ENCODE results near the gene SOWAHB.

Gene SOWAHB

DNA sequence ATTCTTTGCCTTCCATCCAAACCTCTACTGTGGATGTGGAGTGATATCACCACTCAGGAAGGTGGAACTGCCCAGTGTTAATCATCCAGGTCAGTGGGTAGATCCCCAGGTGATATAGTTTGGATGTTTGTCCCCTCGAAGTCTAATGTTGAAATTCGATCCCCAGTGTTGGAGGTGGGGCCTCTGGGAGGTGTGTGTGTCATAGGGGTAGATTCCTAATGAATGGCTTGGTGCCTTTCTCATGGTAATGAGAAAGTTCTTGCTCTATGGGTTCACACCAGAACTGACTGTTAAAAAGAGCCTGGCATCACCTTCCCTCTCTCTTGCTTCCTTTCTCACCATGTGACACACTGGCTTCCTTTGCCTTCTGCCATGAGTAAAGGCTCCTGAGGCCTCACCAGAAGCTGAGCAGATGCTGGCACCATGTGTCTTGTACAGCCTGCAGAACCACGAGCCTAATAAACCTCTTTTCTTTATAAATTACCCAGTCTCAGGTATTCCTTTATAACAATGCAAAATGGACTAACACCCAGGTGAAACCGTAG lies 6.8 kb upstream of the SOWAHB start:
- H3K9me3 ChIP-seq (ENCODE audit: control extremely low read depth in 1 of 5, control insufficient read depth in 4 of 5, insufficient read depth in 2 of 5, low read depth in 1 of 5, low read length in 4 of 5) = peaks cover 0 to 3% (median 2%) of the 10 kb centered on the region in 5 experiments
- POLR2A ChIA-PET = no interaction called here
- 100% methylated on average over 2 of the region's 4 CpGs for WGBS (ENCODE audit: insufficient coverage)

GRCh38 chr4:76902233-76902890 lies 4.4 kb upstream of the SOWAHB start:
- Histone ChIP-seq H3K4me1 (ENCODE audit: control extremely low read depth in 1 of 4, control insufficient read depth in 4 of 4, insufficient read depth in 4 of 4, low read length in 3 of 4) (peaks cover 0 to 10% (median 9%) of the 10 kb centered on the region in 4 experiments), H3K27me3 (replicated peaks in 2 of 5; ENCODE audit: control insufficient read depth in 4 of 5, insufficient read depth in 5 of 5, low read length in 4 of 5) (peaks cover 12 to 32% (median 23%) of the 10 kb centered on the region in 5 experiments), H3K4me3 (ENCODE audit: control insufficient read depth in 1 of 7, extremely low read depth in 1 of 7, insufficient read depth in 4 of 7, low read depth in 2 of 7, low read length in 6 of 7) (no peak overlapping the region), H3K27ac (ENCODE audit: insufficient read depth in 1 of 2, low read depth in 1 of 2, low read length in 2 of 2, poor library complexity in 1 of 2, severe bottlenecking in 2 of 2) (no peak overlapping the region), H3K36me3 (ENCODE audit: control insufficient read depth in 4 of 4, insufficient read depth in 4 of 4, low read length in 3 of 4) (no peaks in the 10 kb centered on the region), H3K9me3 (ENCODE audit: control extremely low read depth in 1 of 5, control insufficient read depth in 4 of 5, insufficient read depth in 2 of 5, low read depth in 1 of 5, low read length in 4 of 5) (peaks cover 0 to 3% (median 2%) of the 10 kb centered on the region in 5 experiments)
- ChIA-PET POLR2A (interaction anchor here (0.7 kb wide), 1 partner anchor 84 kb away, joined by 4 read pairs; no protein-coding TSS in a partner anchor), CTCF (interaction anchor here (1.3 kb wide), 1 partner anchor 28 kb away, joined by 4 read pairs; no protein-coding TSS in a partner anchor)
- 34% methylated on average over 2 of the region's 3 CpGs for WGBS (ENCODE audit: insufficient coverage)
- DNase-seq = no peak

More for the DNA sequence above, 6.8 kb upstream of the SOWAHB start:
- Histone ChIP-seq H3K4me1 (ENCODE audit: control extremely low read depth in 1 of 4, control insufficient read depth in 4 of 4, insufficient read depth in 4 of 4, low read length in 3 of 4) (no peaks in the 10 kb centered on the region), H3K4me3 (ENCODE audit: control insufficient read depth in 1 of 7, extremely low read depth in 1 of 7, insufficient read depth in 4 of 7, low read depth in 2 of 7, low read length in 6 of 7) (no peak overlapping the region), H3K27me3 (replicated peaks in 2 of 5; ENCODE audit: control insufficient read depth in 4 of 5, insufficient read depth in 5 of 5, low read length in 4 of 5) (peaks cover 0 to 8% (median 3%) of the 10 kb centered on the region in 5 experiments), H3K36me3 (ENCODE audit: control insufficient read depth in 4 of 4, insufficient read depth in 4 of 4, low read length in 3 of 4) (no peaks in the 10 kb centered on the region), H3K27ac (ENCODE audit: insufficient read depth in 1 of 2, low read depth in 1 of 2, low read length in 2 of 2, poor library complexity in 1 of 2, severe bottlenecking in 2 of 2) (no peak overlapping the region)
- CTCF ChIA-PET = interaction anchor here (1.0 kb wide), 1 partner anchor 8 kb away, joined by 3 read pairs; no protein-coding TSS in a partner anchor
- DNase-seq = no peak

DNA sequence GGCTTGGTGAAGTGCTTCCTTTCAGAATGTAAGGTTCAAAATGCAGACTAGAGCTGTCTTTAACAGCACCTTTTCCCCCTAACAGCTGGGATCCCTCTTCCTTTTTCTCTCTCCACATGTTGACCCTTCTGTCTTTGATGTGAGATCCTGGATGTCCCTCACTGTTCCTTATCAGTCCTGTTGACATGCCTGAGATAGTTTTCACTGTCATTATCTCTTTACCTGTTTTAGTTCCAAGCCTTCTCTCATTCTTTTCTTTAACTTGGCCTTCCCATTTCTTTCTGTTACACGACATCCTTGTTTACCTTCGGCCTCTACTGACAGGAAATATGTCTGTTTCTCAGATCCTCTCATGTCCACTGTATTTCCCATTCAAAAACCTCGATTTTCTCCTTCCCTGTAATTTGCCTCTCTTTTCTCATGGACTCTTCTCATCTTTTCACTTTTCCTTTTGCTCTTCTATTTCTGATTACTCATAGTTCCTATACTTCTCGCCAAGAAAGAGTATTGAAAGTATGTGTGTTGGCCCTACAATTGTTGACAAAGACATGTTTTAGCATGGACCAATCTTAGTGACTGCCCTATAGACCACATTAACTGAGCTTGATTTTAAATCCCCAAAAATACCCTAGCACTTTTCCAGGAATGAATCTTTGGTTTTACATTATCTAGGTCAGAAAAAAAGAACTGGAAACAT lies 1.2 kb upstream of the SOWAHB start:
- Histone ChIP-seq H3K36me3 (ENCODE audit: control insufficient read depth in 4 of 4, insufficient read depth in 4 of 4, low read length in 3 of 4) (no peaks in the 10 kb centered on the region), H3K4me1 (ENCODE audit: control extremely low read depth in 1 of 4, control insufficient read depth in 4 of 4, insufficient read depth in 4 of 4, low read length in 3 of 4) (peaks cover 0 to 18% (median 15%) of the 10 kb centered on the region in 4 experiments), H3K27me3 (replicated peaks in 2 of 5; ENCODE audit: control insufficient read depth in 4 of 5, insufficient read depth in 5 of 5, low read length in 4 of 5) (peaks cover 16 to 64% (median 42%) of the 10 kb centered on the region in 5 experiments), H3K9me3 (ENCODE audit: control extremely low read depth in 1 of 5, control insufficient read depth in 4 of 5, insufficient read depth in 2 of 5, low read depth in 1 of 5, low read length in 4 of 5) (peaks cover 0 to 7% (median 0%) of the 10 kb centered on the region in 5 experiments), H3K27ac (ENCODE audit: insufficient read depth in 1 of 2, low read depth in 1 of 2, low read length in 2 of 2, poor library complexity in 1 of 2, severe bottlenecking in 2 of 2) (no peak overlapping the region), H3K4me3 (ENCODE audit: control insufficient read depth in 1 of 7, extremely low read depth in 1 of 7, insufficient read depth in 4 of 7, low read depth in 2 of 7, low read length in 6 of 7) (no peak overlapping the region)
- WGBS (ENCODE audit: insufficient coverage) = 85% methylated on average over 3 of the region's 4 CpGs
- ChIA-PET POLR2A (interaction anchor here (0.7 kb wide), 1 partner anchor 556 kb away, joined by 3 read pairs; no protein-coding TSS in a partner anchor), CTCF (no interaction called here)
- no peak for DNase-seq

DNA sequence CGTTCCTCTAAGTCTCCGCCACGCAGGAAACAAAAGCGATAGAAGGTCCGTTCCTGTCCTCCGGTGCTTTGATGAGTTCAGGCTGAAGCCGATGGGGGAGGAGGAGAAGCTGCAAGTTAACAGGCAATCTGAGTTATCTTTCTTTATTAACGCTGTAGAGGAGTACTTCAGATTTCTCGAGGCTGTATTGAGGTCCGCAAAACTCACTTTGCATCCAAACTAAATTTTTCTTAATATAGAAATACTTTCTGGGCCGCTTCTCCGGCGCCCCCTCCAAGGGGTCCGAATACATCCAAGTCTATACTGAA lies 395 bp upstream of the SOWAHB start:
- Histone ChIP-seq H3K27me3 (replicated peaks in 2 of 5; ENCODE audit: control insufficient read depth in 4 of 5, insufficient read depth in 5 of 5, low read length in 4 of 5) (peaks cover 19 to 65% (median 42%) of the 10 kb centered on the region in 5 experiments), H3K27ac (ENCODE audit: insufficient read depth in 1 of 2, low read depth in 1 of 2, low read length in 2 of 2, poor library complexity in 1 of 2, severe bottlenecking in 2 of 2) (no peak overlapping the region), H3K4me1 (ENCODE audit: control extremely low read depth in 1 of 4, control insufficient read depth in 4 of 4, insufficient read depth in 4 of 4, low read length in 3 of 4) (peaks cover 0 to 18% (median 15%) of the 10 kb centered on the region in 4 experiments), H3K4me3 (ENCODE audit: control insufficient read depth in 1 of 7, extremely low read depth in 1 of 7, insufficient read depth in 4 of 7, low read depth in 2 of 7, low read length in 6 of 7) (peak overlapping the region in 6 of 7 experiments; percentile 44 to 73 (median 64)), H3K36me3 (ENCODE audit: control insufficient read depth in 4 of 4, insufficient read depth in 4 of 4, low read length in 3 of 4) (no peaks in the 10 kb centered on the region), H3K9me3 (ENCODE audit: control extremely low read depth in 1 of 5, control insufficient read depth in 4 of 5, insufficient read depth in 2 of 5, low read depth in 1 of 5, low read length in 4 of 5) (peaks cover 0 to 7% (median 0%) of the 10 kb centered on the region in 5 experiments)
- DNase-seq = peak in 1 of 3 donors; percentile 27
- CTCF ChIA-PET = no interaction called here
- POLR2A ChIA-PET = interaction anchor here (0.7 kb wide), 1 partner anchor 557 kb away, joined by 3 read pairs; no protein-coding TSS in a partner anchor
- 7% methylated on average over 7 of the region's 14 CpGs for WGBS (ENCODE audit: insufficient coverage)

GRCh38 chr4:76896614-76897535 lies 1.1 kb downstream of the SOWAHB start:
- WGBS (ENCODE audit: insufficient coverage) = 7% methylated on average over 79 of the region's 82 CpGs
- no peak overlapping the region for H3K27ac ChIP-seq (ENCODE audit: insufficient read depth in 1 of 2, low read depth in 1 of 2, low read length in 2 of 2, poor library complexity in 1 of 2, severe bottlenecking in 2 of 2)

GRCh38 chr4:76896048-76896447 lies 1.9 kb downstream of the SOWAHB start:
- no peak for DNase-seq
- CTCF ChIA-PET = interaction anchor here (1.0 to 1.4 kb wide), 3 partner anchors 9 to 340 kb away, joined by 3 read pairs; no protein-coding TSS in a partner anchor
- WGBS (ENCODE audit: insufficient coverage) = 98% methylated on average over 8 of the region's 8 CpGs
- POLR2A ChIA-PET = no interaction called here
- peaks cover 0 to 7% (median 0%) of the 10 kb centered on the region in 5 experiments for H3K9me3 ChIP-seq (ENCODE audit: control extremely low read depth in 1 of 5, control insufficient read depth in 4 of 5, insufficient read depth in 2 of 5, low read depth in 1 of 5, low read length in 4 of 5)
- H3K27ac ChIP-seq (ENCODE audit: insufficient read depth in 1 of 2, low read depth in 1 of 2, low read length in 2 of 2, poor library complexity in 1 of 2, severe bottlenecking in 2 of 2) = no peak overlapping the region
- H3K27me3 ChIP-seq (replicated peaks in 2 of 5; ENCODE audit: control insufficient read depth in 4 of 5, insufficient read depth in 5 of 5, low read length in 4 of 5) = peaks cover 19 to 75% (median 47%) of the 10 kb centered on the region in 5 experiments
- no peaks in the 10 kb centered on the region for H3K36me3 ChIP-seq (ENCODE audit: control insufficient read depth in 4 of 4, insufficient read depth in 4 of 4, low read length in 3 of 4)
- no peak overlapping the region for H3K4me3 ChIP-seq (ENCODE audit: control insufficient read depth in 1 of 7, extremely low read depth in 1 of 7, insufficient read depth in 4 of 7, low read depth in 2 of 7, low read length in 6 of 7)
- peaks cover 0 to 18% (median 15%) of the 10 kb centered on the region in 4 experiments for H3K4me1 ChIP-seq (ENCODE audit: control extremely low read depth in 1 of 4, control insufficient read depth in 4 of 4, insufficient read depth in 4 of 4, low read length in 3 of 4)

More at GRCh38 chr4:76896614-76897535, 1.1 kb downstream of the SOWAHB start:
- peak in 1 of 3 donors; percentile 20 for DNase-seq
- ChIA-PET POLR2A (interaction anchor here (0.6 kb wide), 1 partner anchor 19 kb away, joined by 3 read pairs; no protein-coding TSS in a partner anchor), CTCF (interaction anchor here (0.8 to 1.2 kb wide), 3 partner anchors 8 to 148 kb away, joined by 3 read pairs; no protein-coding TSS in a partner anchor)
- Histone ChIP-seq H3K27me3 (replicated peaks in 2 of 5; ENCODE audit: control insufficient read depth in 4 of 5, insufficient read depth in 5 of 5, low read length in 4 of 5) (peaks cover 19 to 75% (median 46%) of the 10 kb centered on the region in 5 experiments), H3K4me3 (ENCODE audit: control insufficient read depth in 1 of 7, extremely low read depth in 1 of 7, insufficient read depth in 4 of 7, low read depth in 2 of 7, low read length in 6 of 7) (peak overlapping the region; percentile 35 to 73 (median 63)), H3K36me3 (ENCODE audit: control insufficient read depth in 4 of 4, insufficient read depth in 4 of 4, low read length in 3 of 4) (no peaks in the 10 kb centered on the region), H3K4me1 (ENCODE audit: control extremely low read depth in 1 of 4, control insufficient read depth in 4 of 4, insufficient read depth in 4 of 4, low read length in 3 of 4) (peaks cover 0 to 18% (median 15%) of the 10 kb centered on the region in 4 experiments), H3K9me3 (ENCODE audit: control extremely low read depth in 1 of 5, control insufficient read depth in 4 of 5, insufficient read depth in 2 of 5, low read depth in 1 of 5, low read length in 4 of 5) (peaks cover 0 to 7% (median 0%) of the 10 kb centered on the region in 5 experiments)
